H9 (cell line): ENCODE data around the gene SKIC8. TPM values are rescaled to one million over a fixed set of nuclear protein-coding genes. Genes with fewer than 3 reads are reported as not detected.
A peak's percentile ranks its signal among the peaks of the same experiment; 100 is the strongest.

Experiments
- DNase-seq: peaks from one replicate; pipeline ENCODE4 v3.0.0-alpha.2; 2017
- H2AFZ ChIP-seq: one replicate; pipeline ENCODE4 v1.6.1; 2013; ENCODE audit warnings: mild to moderate bottlenecking, low read length, control low read depth, moderate library complexity
- H2AK5ac ChIP-seq: 2 replicates; pipeline ENCODE4 v1.6.1; 2013; ENCODE audit warnings: low read length, control low read depth, mixed read lengths; ENCODE audit not compliant: insufficient read length
- H2BK120ac ChIP-seq: one replicate; pipeline ENCODE4 v1.6.1; 2013; ENCODE audit warnings: low read depth, mild to moderate bottlenecking, low read length, control low read depth, inconsistent platforms; ENCODE audit not compliant: poor library complexity, severe bottlenecking
- H2BK12ac ChIP-seq: 2 replicates; pipeline ENCODE4 v1.6.1; 2013; ENCODE audit warnings: low read length, control low read depth, mixed read lengths, low read depth; ENCODE audit not compliant: insufficient read length
- H2BK15ac ChIP-seq: 2 replicates; pipeline ENCODE4 v1.6.1; 2013; ENCODE audit warnings: low read depth, low read length, control low read depth
- H2BK20ac ChIP-seq: one replicate; pipeline ENCODE4 v1.6.1; 2013; ENCODE audit warnings: low read depth, mild to moderate bottlenecking, low read length, control low read depth, inconsistent platforms; ENCODE audit not compliant: poor library complexity, severe bottlenecking
- H2BK5ac ChIP-seq: 2 replicates; pipeline ENCODE4 v1.6.1; 2013; ENCODE audit warnings: low read length, control low read depth, mixed read lengths; ENCODE audit not compliant: insufficient read length
- H3K14ac ChIP-seq: 2 replicates; pipeline ENCODE4 v1.6.1; 2013; ENCODE audit warnings: low read length, control low read depth; ENCODE audit not compliant: insufficient read depth
- H3K18ac ChIP-seq: 2 replicates; pipeline ENCODE4 v1.6.1; 2013; ENCODE audit warnings: low read depth, mild to moderate bottlenecking, mixed read lengths, low read length, control low read depth; ENCODE audit not compliant: insufficient read length
- H3K23ac ChIP-seq: 2 replicates; pipeline ENCODE4 v1.6.1; 2013; ENCODE audit warnings: low read length, control low read depth, mixed read lengths, low read depth; ENCODE audit not compliant: insufficient read length
- H3K23me2 ChIP-seq: 2 replicates; pipeline ENCODE4 v1.6.1; 2013; ENCODE audit warnings: low read depth, mild to moderate bottlenecking, mixed read lengths, low read length, control low read depth; ENCODE audit not compliant: insufficient read length, poor library complexity, severe bottlenecking
- H3K27ac ChIP-seq: 2 replicates; pipeline ENCODE4 v1.5.1; 2013; ENCODE audit warnings: low read length, control low read depth, mixed read lengths, low read depth; ENCODE audit not compliant: insufficient read length
- H3K27me3 ChIP-seq: 2 replicates; pipeline ENCODE4 v1.6.1; 2013; ENCODE audit warnings: low read length, control low read depth, inconsistent platforms; ENCODE audit not compliant: insufficient read depth
- H3K4ac ChIP-seq: 2 replicates; pipeline ENCODE4 v1.6.1; 2013; ENCODE audit warnings: low read depth, mild to moderate bottlenecking, control low read depth, inconsistent platforms, low read length, moderate library complexity
- H3K4me1 ChIP-seq: 2 replicates; pipeline ENCODE4 v1.6.1; 2013; ENCODE audit warnings: low read length, control low read depth, inconsistent platforms; ENCODE audit not compliant: insufficient read depth
- H3K4me2 ChIP-seq: 2 replicates; pipeline ENCODE4 v1.6.1; 2013; ENCODE audit warnings: low read length, control low read depth, mixed read lengths; ENCODE audit not compliant: insufficient read length, insufficient read depth
- H3K56ac ChIP-seq: 2 replicates; pipeline ENCODE4 v1.6.1; 2013; ENCODE audit warnings: low read depth, mild to moderate bottlenecking, mixed read lengths, low read length, control low read depth; ENCODE audit not compliant: insufficient read length
- H3K79me1 ChIP-seq: 2 replicates; pipeline ENCODE4 v1.6.1; 2013; ENCODE audit warnings: low read depth, mild to moderate bottlenecking, moderate library complexity, low read length, control low read depth, inconsistent platforms; ENCODE audit not compliant: insufficient read depth, poor library complexity, severe bottlenecking
- H3K79me2 ChIP-seq: 2 replicates; pipeline ENCODE4 v1.6.1; 2013; ENCODE audit warnings: low read length, control low read depth, inconsistent platforms; ENCODE audit not compliant: insufficient read depth
- H3K9ac ChIP-seq: 2 replicates; pipeline ENCODE4 v1.6.1; 2013; ENCODE audit warnings: low read length, control low read depth, mixed read lengths; ENCODE audit not compliant: insufficient read length; ENCODE audit errors: extremely low read depth
- H3K9me3 ChIP-seq: one replicate; pipeline ENCODE4 v1.6.1; 2013; ENCODE audit warnings: low read depth, low read length, inconsistent platforms; ENCODE audit not compliant: control insufficient read depth
- H3T11ph ChIP-seq: one replicate; pipeline ENCODE4 v1.6.1; 2013; ENCODE audit warnings: mild to moderate bottlenecking, low read length, control low read depth, inconsistent platforms
- H4K20me1 ChIP-seq: one replicate; pipeline ENCODE4 v1.6.1; 2013; ENCODE audit not compliant: control insufficient read depth, insufficient read length, insufficient read depth
- H4K5ac ChIP-seq: 2 replicates; pipeline ENCODE4 v1.6.1; 2013; ENCODE audit warnings: low read depth, mild to moderate bottlenecking, mixed read lengths, low read length, control low read depth; ENCODE audit not compliant: insufficient read length
- H4K8ac ChIP-seq: replicated peaks from 2 replicates; pipeline ENCODE4 v1.6.1; 2013; ENCODE audit warnings: low read length, control low read depth, mixed read lengths, low read depth; ENCODE audit not compliant: insufficient read length
- H4K91ac ChIP-seq: 2 replicates; pipeline ENCODE4 v1.6.1; 2013; ENCODE audit warnings: low read depth, mild to moderate bottlenecking, moderate library complexity, mixed read lengths, low read length, control low read depth; ENCODE audit not compliant: insufficient read length
- H3K27ac Mint-ChIP-seq, 3 experiments: 2 replicates in 2 of 3; 3 replicates in 1 of 3; pipeline ENCODE4 v1.8.0; 2020 to 2021; ENCODE audit warnings: mixed read lengths in 3 of 3, mild to moderate bottlenecking in 1 of 3, moderate library complexity in 1 of 3
- H3K27me3 Mint-ChIP-seq: 2 replicates; pipeline ENCODE4 v1.8.0; 2021; ENCODE audit warnings: low read depth, mild to moderate bottlenecking, moderate library complexity, mixed read lengths
- H3K36me3 Mint-ChIP-seq, 3 experiments: 2 replicates in 2 of 3; 3 replicates in 1 of 3; pipeline ENCODE4 v1.8.0; 2020 to 2021; ENCODE audit warnings: low read depth in 3 of 3, mixed read lengths in 3 of 3; ENCODE audit not compliant: insufficient read depth in 1 of 3
- H3K4me1 Mint-ChIP-seq, 2 experiments: 2 replicates each; pipeline ENCODE4 v1.8.0; 2020; ENCODE audit warnings: mixed read lengths in 2 of 2
- H3K4me3 Mint-ChIP-seq, 2 experiments: 2 replicates in 1 of 2; 3 replicates in 1 of 2; pipeline ENCODE4 v1.8.0; 2020 to 2021; ENCODE audit warnings: mild to moderate bottlenecking in 2 of 2, mixed read lengths in 2 of 2, moderate library complexity in 1 of 2
- H3K9me3 Mint-ChIP-seq, 2 experiments: 2 replicates in 1 of 2; 3 replicates in 1 of 2; pipeline ENCODE4 v1.8.0; 2020; ENCODE audit warnings: mild to moderate bottlenecking in 2 of 2, mixed read lengths in 2 of 2, moderate library complexity in 1 of 2
- WGBS: extraction: QIAGEN DNeasy Blood & Tissue Kit; methylation state at CpG from one replicate; pipeline ENCODE4 v1.1.7; 2013; ENCODE audit warnings: missing lambda C conversion rate, low lambda C conversion rate, mixed read lengths; ENCODE audit not compliant: insufficient read length; ENCODE audit errors: extremely low coverage; 5-methylcytosine and 5-hydroxymethylcytosine counted together
- total RNA-seq: library from RNA; stranded (reverse); gene quantifications from 2 replicates; pipeline ENCODE4 v1.2.1, GENCODE V29; 2021
- TF ChIP-seq, protein P1 (sequence below): fragments of 200-600 bp; sonication (generic); conservative IDR thresholded peaks from 3 replicates; pipeline ENCODE4 v1.8.0; 2021; ENCODE audit warnings: antibody characterized with exemption, mild to moderate bottlenecking

SKIC8 gene
- total RNA-seq, 1 experiment from 2014 or later: 45.6 TPM

DNA sequence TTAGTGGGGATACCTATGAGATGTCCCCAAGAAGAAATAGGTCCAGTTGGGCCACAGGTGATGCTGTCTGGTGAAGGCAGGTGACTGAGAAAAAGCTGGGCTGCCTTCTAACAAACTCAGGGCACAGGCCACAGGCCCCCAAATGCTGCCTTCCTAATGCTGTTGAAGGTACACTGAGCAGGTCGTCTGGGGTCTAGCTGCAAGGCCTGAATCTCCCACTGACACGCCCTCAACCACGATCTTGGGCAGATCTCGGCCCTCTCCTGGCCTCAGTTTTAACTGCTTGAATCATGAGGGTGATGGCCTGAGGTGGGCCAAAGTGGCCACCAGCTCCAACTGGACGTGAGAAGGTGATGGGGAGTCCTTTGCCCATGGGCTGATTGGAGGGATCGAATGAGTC lies 62.9 kb downstream of the SKIC8 start:
- H4K5ac ChIP-seq: no peak overlapping the region
- Mint-ChIP-seq H3K4me3 (no peak overlapping the region), H3K9me3 (peaks cover 0 to 3% of the 10 kb centered on the region in 2 experiments; a peak in 2 of 5 replicates), H3K4me1 (peaks cover 28 to 32% of the 10 kb centered on the region in 2 experiments), H3K27me3 (peaks cover 3% of the 10 kb centered on the region; the same call in 1 of the 2 replicates), H3K27ac (no peak overlapping the region), H3K36me3 (no peaks in the 10 kb centered on the region; a peak in 2 of 7 replicates)
- H3K23ac ChIP-seq: no peak overlapping the region
- DNase-seq: peak; percentile 12
- H3K27me3 ChIP-seq: no peaks in the 10 kb centered on the region
- H2BK5ac ChIP-seq: no peak overlapping the region
- H3K56ac ChIP-seq: no peak overlapping the region
- H3K79me2 ChIP-seq: no peaks in the 10 kb centered on the region
- WGBS: no CpG with 5 or more reads among the region's 6 CpGs
- H3K79me1 ChIP-seq: no peaks in the 10 kb centered on the region
- no peak overlapping the region for H2AFZ ChIP-seq
- no peak overlapping the region; the same call in 1 of the 2 replicates for H3K14ac ChIP-seq
- H3T11ph ChIP-seq: no peak overlapping the region
- no peak overlapping the region for H3K18ac ChIP-seq
- H3K9me3 ChIP-seq: no peaks in the 10 kb centered on the region
- H2BK15ac ChIP-seq: no peak overlapping the region
- H3K23me2 ChIP-seq: no peaks in the 10 kb centered on the region
- H3K27ac ChIP-seq: no peak overlapping the region
- no peaks in the 10 kb centered on the region for H4K20me1 ChIP-seq
- no peak overlapping the region for H3K4me2 ChIP-seq
- H2AK5ac ChIP-seq: no peak overlapping the region
- no peak overlapping the region for H2BK20ac ChIP-seq
- H3K4ac ChIP-seq: no peak overlapping the region
- H4K8ac ChIP-seq: no peak overlapping the region
- TF ChIP-seq, protein P1, sequence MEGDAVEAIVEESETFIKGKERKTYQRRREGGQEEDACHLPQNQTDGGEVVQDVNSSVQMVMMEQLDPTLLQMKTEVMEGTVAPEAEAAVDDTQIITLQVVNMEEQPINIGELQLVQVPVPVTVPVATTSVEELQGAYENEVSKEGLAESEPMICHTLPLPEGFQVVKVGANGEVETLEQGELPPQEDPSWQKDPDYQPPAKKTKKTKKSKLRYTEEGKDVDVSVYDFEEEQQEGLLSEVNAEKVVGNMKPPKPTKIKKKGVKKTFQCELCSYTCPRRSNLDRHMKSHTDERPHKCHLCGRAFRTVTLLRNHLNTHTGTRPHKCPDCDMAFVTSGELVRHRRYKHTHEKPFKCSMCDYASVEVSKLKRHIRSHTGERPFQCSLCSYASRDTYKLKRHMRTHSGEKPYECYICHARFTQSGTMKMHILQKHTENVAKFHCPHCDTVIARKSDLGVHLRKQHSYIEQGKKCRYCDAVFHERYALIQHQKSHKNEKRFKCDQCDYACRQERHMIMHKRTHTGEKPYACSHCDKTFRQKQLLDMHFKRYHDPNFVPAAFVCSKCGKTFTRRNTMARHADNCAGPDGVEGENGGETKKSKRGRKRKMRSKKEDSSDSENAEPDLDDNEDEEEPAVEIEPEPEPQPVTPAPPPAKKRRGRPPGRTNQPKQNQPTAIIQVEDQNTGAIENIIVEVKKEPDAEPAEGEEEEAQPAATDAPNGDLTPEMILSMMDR: no peak
- no peak overlapping the region for H4K91ac ChIP-seq
- no peak overlapping the region for H3K9ac ChIP-seq
- no peak overlapping the region for H2BK12ac ChIP-seq
- no peak overlapping the region for H2BK120ac ChIP-seq
- H3K4me1 ChIP-seq: peaks cover 4% of the 10 kb centered on the region; the same call in 1 of the 2 replicates
